ENCODE measurements around the gene SLC6A3. TPM values are rescaled to one million over a fixed set of nuclear protein-coding genes. Genes with fewer than 3 reads are reported as not detected.
"Not testable (repeated sequence)": the region's sequence is repeated elsewhere in the genome, so short reads cannot be mapped to it uniquely, and the experiment has no call there.

Gene SLC6A3
- total RNA-seq, 2 experiments from 2014 or later = not detected

- H3K4me3 Mint-ChIP-seq = no peak overlapping the region
- DNase-seq = no peak
- intact Hi-C loops (cut with DNase I, micrococcal nuclease) = no loop called here
- no peaks in the 10 kb centered on the region for H3K9me3 Mint-ChIP-seq (ENCODE audit: low read depth)
- no peak overlapping the region for H3K27ac Mint-ChIP-seq
- no peak for ATAC-seq
- H3K4me1 Mint-ChIP-seq = peaks cover 2% of the 10 kb centered on the region
- ChIA-PET CTCF (interaction anchor here (0.5 kb wide), 1 partner anchor 407 kb away, joined by 3 read pairs; no protein-coding TSS in a partner anchor), POLR2A (no interaction called here)
- H3K27me3 Mint-ChIP-seq = no peaks in the 10 kb centered on the region
- peaks cover 28% of the 10 kb centered on the region for H3K36me3 Mint-ChIP-seq (ENCODE audit: low read depth)
These were observed 32.1 kb upstream of the SLC6A3 start for GRCh38 chr5:1477341-1477740.

GRCh38 chr5:1476967-1477310 is 31.7 kb upstream of the SLC6A3 start:
- Mint-ChIP-seq H3K4me3 (no peak overlapping the region), H3K4me1 (peaks cover 2% of the 10 kb centered on the region), H3K27me3 (no peaks in the 10 kb centered on the region), H3K9me3 (ENCODE audit: low read depth) (no peaks in the 10 kb centered on the region), H3K36me3 (ENCODE audit: low read depth) (peaks cover 28% of the 10 kb centered on the region), H3K27ac (no peak overlapping the region)
- DNase-seq = no peak
- POLR2A ChIA-PET = no interaction called here
- CTCF ChIA-PET = no interaction called here
- ATAC-seq = no peak
- intact Hi-C loops (cut with DNase I, micrococcal nuclease) = no loop called here

- no peak for DNase-seq
- ATAC-seq = no peak
- ChIA-PET CTCF (no interaction called here), POLR2A (no interaction called here)
- no peaks in the 10 kb centered on the region for H3K27me3 Mint-ChIP-seq
- H3K4me1 Mint-ChIP-seq = peaks cover 2% of the 10 kb centered on the region
- no peak overlapping the region for H3K4me3 Mint-ChIP-seq
- no peaks in the 10 kb centered on the region for H3K9me3 Mint-ChIP-seq (ENCODE audit: low read depth)
- H3K27ac Mint-ChIP-seq = no peak overlapping the region
- peaks cover 28% of the 10 kb centered on the region for H3K36me3 Mint-ChIP-seq (ENCODE audit: low read depth)
- intact Hi-C loops (cut with DNase I, micrococcal nuclease) = no loop called here
These were observed 31.1 kb upstream of the SLC6A3 start for GRCh38 chr5:1476181-1476966.

- H3K9me3 Mint-ChIP-seq (ENCODE audit: low read depth); H3K4me3 Mint-ChIP-seq; H3K4me1 Mint-ChIP-seq; ATAC-seq; DNase-seq; intact Hi-C loops (cut with DNase I, micrococcal nuclease); H3K27me3 Mint-ChIP-seq; POLR2A ChIA-PET; H3K27ac Mint-ChIP-seq; CTCF ChIA-PET: not testable (repeated sequence)
- H3K36me3 Mint-ChIP-seq (ENCODE audit: low read depth) = peaks cover 29% of the 10 kb centered on the region
These were observed 30.3 kb upstream of the SLC6A3 start for GRCh38 chr5:1475544-1475900.

- no peak overlapping the region for H3K4me3 Mint-ChIP-seq
- no peaks in the 10 kb centered on the region for H3K9me3 Mint-ChIP-seq (ENCODE audit: low read depth)
- peaks cover 3% of the 10 kb centered on the region for H3K4me1 Mint-ChIP-seq
- no peak overlapping the region for H3K27ac Mint-ChIP-seq
- no peaks in the 10 kb centered on the region for H3K27me3 Mint-ChIP-seq
- ATAC-seq = no peak
- CTCF ChIA-PET = interaction anchor here (0.6 kb wide), 1 partner anchor 170 kb away, joined by 3 read pairs; no protein-coding TSS in a partner anchor
- peaks cover 26% of the 10 kb centered on the region for H3K36me3 Mint-ChIP-seq (ENCODE audit: low read depth)
- intact Hi-C loops (cut with DNase I, micrococcal nuclease) = no loop called here
- POLR2A ChIA-PET = interaction anchor here (0.5 kb wide), 1 partner anchor 145 kb away, joined by 7 read pairs; no protein-coding TSS in a partner anchor
- DNase-seq = no peak
These were observed 29.8 kb upstream of the SLC6A3 start for GRCh38 chr5:1474866-1475543.

- no peak for ATAC-seq
- Mint-ChIP-seq H3K27me3 (no peaks in the 10 kb centered on the region), H3K4me3 (no peak overlapping the region), H3K36me3 (ENCODE audit: low read depth) (peaks cover 26% of the 10 kb centered on the region), H3K4me1 (peaks cover 6% of the 10 kb centered on the region), H3K27ac (no peak overlapping the region), H3K9me3 (ENCODE audit: low read depth) (no peaks in the 10 kb centered on the region)
- ChIA-PET POLR2A (interaction anchor here (0.5 kb wide), 1 partner anchor 144 kb away, joined by 7 read pairs; no protein-coding TSS in a partner anchor), CTCF (interaction anchor here (0.6 kb wide), 1 partner anchor 171 kb away, joined by 3 read pairs; no protein-coding TSS in a partner anchor)
- DNase-seq = no peak
- intact Hi-C loops (cut with DNase I, micrococcal nuclease) = no loop called here
These were observed 29.1 kb upstream of the SLC6A3 start for GRCh38 chr5:1474183-1474839.

GRCh38 chr5:1473746-1474145 is 28.5 kb upstream of the SLC6A3 start:
- ATAC-seq = no peak
- Mint-ChIP-seq H3K4me3 (no peak overlapping the region), H3K4me1 (peaks cover 6% of the 10 kb centered on the region), H3K36me3 (ENCODE audit: low read depth) (peaks cover 24% of the 10 kb centered on the region), H3K9me3 (ENCODE audit: low read depth) (no peaks in the 10 kb centered on the region), H3K27ac (no peak overlapping the region), H3K27me3 (no peaks in the 10 kb centered on the region)
- DNase-seq = no peak
- intact Hi-C loops (cut with DNase I, micrococcal nuclease) = no loop called here
- POLR2A ChIA-PET = no interaction called here
- CTCF ChIA-PET = no interaction called here

- ATAC-seq (no peak), DNase-seq (no peak)
- intact Hi-C loops (cut with DNase I, micrococcal nuclease) = no loop called here
- CTCF ChIA-PET = no interaction called here
- Mint-ChIP-seq H3K4me3 (no peak overlapping the region), H3K27me3 (no peaks in the 10 kb centered on the region), H3K4me1 (peaks cover 6% of the 10 kb centered on the region), H3K9me3 (ENCODE audit: low read depth) (no peaks in the 10 kb centered on the region), H3K27ac (no peak overlapping the region), H3K36me3 (ENCODE audit: low read depth) (peaks cover 24% of the 10 kb centered on the region)
- POLR2A ChIA-PET = no interaction called here
These were observed 27.9 kb upstream of the SLC6A3 start for GRCh38 chr5:1472964-1473628.

- no peak overlapping the region for H3K27ac Mint-ChIP-seq
- ChIA-PET CTCF (no interaction called here), POLR2A (no interaction called here)
These were observed 27.0 kb upstream of the SLC6A3 start for GRCh38 chr5:1471997-1472963.

GRCh38 chr5:1471240-1471853 is 26.1 kb upstream of the SLC6A3 start:
- CTCF ChIA-PET = interaction anchor here (1.2 kb wide), 1 partner anchor 9 kb away, joined by 3 read pairs; no protein-coding TSS in a partner anchor

More at GRCh38 chr5:1471997-1472963, 27.0 kb upstream of the SLC6A3 start:
- no peak overlapping the region for H3K4me3 Mint-ChIP-seq
- H3K4me1 Mint-ChIP-seq = peaks cover 6% of the 10 kb centered on the region
- DNase-seq = no peak
- peaks cover 20% of the 10 kb centered on the region for H3K36me3 Mint-ChIP-seq (ENCODE audit: low read depth)
- no peaks in the 10 kb centered on the region for H3K9me3 Mint-ChIP-seq (ENCODE audit: low read depth)
- no peaks in the 10 kb centered on the region for H3K27me3 Mint-ChIP-seq
- ATAC-seq = no peak
- intact Hi-C loops (cut with DNase I, micrococcal nuclease) = no loop called here

More at GRCh38 chr5:1471240-1471853, 26.1 kb upstream of the SLC6A3 start:
- DNase-seq (no peak), ATAC-seq (no peak)
- Mint-ChIP-seq H3K4me1 (peaks cover 6% of the 10 kb centered on the region), H3K9me3 (ENCODE audit: low read depth) (no peaks in the 10 kb centered on the region), H3K4me3 (no peak overlapping the region), H3K27ac (no peak overlapping the region), H3K36me3 (ENCODE audit: low read depth) (peaks cover 17% of the 10 kb centered on the region), H3K27me3 (no peaks in the 10 kb centered on the region)
- intact Hi-C loops (cut with DNase I, micrococcal nuclease) = no loop called here
- POLR2A ChIA-PET = no interaction called here
